ENCODE measurements around the gene IL22. TPM values are rescaled to one million over a fixed set of nuclear protein-coding genes. Genes with fewer than 3 reads are reported as not detected.

Gene IL22
- total RNA-seq, 2 experiments from 2014 or later, result not detected

DNA sequence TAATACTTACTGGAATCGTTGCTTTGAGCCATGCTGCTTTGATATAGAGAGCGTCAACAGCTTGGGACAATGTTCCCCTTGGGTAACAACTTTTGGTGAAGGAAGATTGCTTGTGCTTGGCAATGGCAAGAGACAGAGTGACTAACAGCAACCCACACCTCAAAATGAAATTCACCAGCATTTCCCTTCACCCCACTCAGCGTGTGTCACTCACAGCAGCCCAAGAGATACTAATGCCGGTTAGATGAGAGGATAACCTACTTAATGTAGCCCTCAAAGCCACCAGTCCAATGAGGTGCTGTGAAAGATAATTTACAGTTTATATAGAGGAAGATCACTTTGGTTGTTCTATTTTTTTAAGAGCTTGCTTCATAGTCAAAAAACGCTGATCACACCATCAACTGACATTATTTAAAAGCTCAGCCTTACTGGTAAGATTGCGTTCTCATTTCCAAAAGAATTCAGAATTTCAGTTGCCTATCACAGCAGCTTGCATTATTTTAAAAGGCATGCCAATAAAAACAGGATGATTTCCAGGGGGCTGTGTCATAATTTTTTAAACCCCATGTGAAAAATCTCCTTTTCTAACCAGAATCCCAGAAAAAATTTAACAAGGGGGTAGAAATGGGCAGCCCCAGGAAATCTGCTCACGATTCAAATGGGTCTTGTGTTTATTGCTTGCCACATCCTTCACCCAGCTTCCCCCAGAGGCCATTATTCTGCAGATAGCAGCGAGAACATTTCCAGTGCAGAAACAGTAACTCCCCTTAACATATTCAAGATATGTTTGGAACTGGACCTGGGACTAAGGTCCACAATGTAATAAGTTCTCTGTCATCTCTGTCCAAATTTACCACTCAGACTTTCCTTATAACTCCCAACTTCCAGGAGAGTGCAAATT, 27.6 kb downstream of the IL22 start, which contains the start of gene IL26:
IL26 (minus strand) TSS at position 235 of the 901 bp plus-strand sequence; CDS start at position 181, 54 bp downstream.
- no peaks in the 10 kb centered on the region for H4K20me1 ChIP-seq (ENCODE audit: insufficient read depth, low read length)
- intact Hi-C loops (cut with micrococcal nuclease; ENCODE audit: unreplicated experiment), result loop anchor here (10.0 kb wide), 2 partner anchors 439 to 871 kb away; no protein-coding TSS in a partner anchor
- no peaks in the 10 kb centered on the region for H3K9me3 ChIP-seq (ENCODE audit: low read length)
- no peaks in the 10 kb centered on the region for H3K36me3 ChIP-seq (ENCODE audit: insufficient read depth, low read length)
- CTCF ChIA-PET (ENCODE audit: unreplicated experiment), result no interaction called here
- POLR2A ChIA-PET, result interaction anchor here (1.6 kb wide), 1 partner anchor 8 kb away, joined by 3 read pairs; no protein-coding TSS in a partner anchor
- H3K4me3 ChIP-seq (ENCODE audit: low read depth, low read length, poor library complexity, severe bottlenecking), result no peak within 1 kb of the TSS
- no peak within 1 kb of the TSS for H3K4me2 ChIP-seq (ENCODE audit: low read length)
- no TSS peak for BruUV-seq (replicated peaks)
- no peak within 1 kb of the TSS for H2AFZ ChIP-seq (ENCODE audit: low read length)
- peaks cover 3% of the 10 kb centered on the region for H3K4me1 ChIP-seq (ENCODE audit: insufficient read depth, low read length, poor library complexity, severe bottlenecking)
- H3K9me2 ChIP-seq (ENCODE audit: insufficient read depth, low read length), result no peaks in the 10 kb centered on the region
- H3K79me2 ChIP-seq (ENCODE audit: insufficient read depth, low read depth, low read length), result no peaks in the 10 kb centered on the region
- H3K27ac ChIP-seq (ENCODE audit: low read depth, low read length, poor library complexity, severe bottlenecking), result no peak within 1 kb of the TSS
- TF ChIP-seq EZH2phosphoT487 (IDR thresholded peaks at IDR 0.05; ENCODE audit: borderline replicate concordance, low read depth, low read length), result no peak
- TF ChIP-seq, protein P1, sequence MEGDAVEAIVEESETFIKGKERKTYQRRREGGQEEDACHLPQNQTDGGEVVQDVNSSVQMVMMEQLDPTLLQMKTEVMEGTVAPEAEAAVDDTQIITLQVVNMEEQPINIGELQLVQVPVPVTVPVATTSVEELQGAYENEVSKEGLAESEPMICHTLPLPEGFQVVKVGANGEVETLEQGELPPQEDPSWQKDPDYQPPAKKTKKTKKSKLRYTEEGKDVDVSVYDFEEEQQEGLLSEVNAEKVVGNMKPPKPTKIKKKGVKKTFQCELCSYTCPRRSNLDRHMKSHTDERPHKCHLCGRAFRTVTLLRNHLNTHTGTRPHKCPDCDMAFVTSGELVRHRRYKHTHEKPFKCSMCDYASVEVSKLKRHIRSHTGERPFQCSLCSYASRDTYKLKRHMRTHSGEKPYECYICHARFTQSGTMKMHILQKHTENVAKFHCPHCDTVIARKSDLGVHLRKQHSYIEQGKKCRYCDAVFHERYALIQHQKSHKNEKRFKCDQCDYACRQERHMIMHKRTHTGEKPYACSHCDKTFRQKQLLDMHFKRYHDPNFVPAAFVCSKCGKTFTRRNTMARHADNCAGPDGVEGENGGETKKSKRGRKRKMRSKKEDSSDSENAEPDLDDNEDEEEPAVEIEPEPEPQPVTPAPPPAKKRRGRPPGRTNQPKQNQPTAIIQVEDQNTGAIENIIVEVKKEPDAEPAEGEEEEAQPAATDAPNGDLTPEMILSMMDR (conservative IDR thresholded peaks at IDR 0.05; ENCODE audit: low read length), result no peak
- DNase-seq (ENCODE audit: low spot score), result no peak

DNA sequence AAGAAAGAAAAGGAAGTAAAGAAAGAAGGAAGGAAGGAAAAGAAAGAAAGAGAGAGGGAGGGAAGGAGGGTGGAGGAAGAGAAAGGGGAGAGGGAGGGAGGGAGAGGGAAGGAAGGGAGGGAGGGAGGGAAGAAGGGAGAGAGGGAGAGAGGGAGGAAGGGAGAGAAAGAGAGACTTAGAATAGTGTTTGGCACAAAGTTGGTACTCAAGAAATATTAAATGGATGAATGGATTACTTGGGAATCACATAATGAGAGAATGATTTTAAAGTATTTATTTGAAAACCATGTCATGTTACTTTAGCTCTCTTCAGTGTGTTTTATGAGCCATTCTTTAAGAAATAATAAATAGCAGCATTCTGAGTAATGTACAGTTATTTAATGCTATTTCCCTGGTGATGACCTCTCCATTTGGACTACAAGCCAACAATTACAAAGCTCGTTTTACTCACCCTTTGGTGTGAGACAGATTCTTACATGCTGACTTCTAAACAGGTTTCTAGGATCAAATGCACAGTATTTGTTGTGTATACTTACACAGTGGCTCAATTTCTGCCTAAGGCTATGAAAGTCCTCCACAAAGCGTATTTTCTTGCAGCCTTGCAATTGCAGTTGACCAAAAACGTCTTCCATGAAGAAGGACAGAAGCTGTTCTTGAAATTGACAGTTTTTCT, 28.7 kb downstream of the IL22 start:
- BruUV-seq (replicated peaks), result no TSS peak
- H3K36me3 ChIP-seq (ENCODE audit: insufficient read depth, low read length), result no peaks in the 10 kb centered on the region
- CTCF ChIA-PET (ENCODE audit: unreplicated experiment), result no interaction called here
- no peak overlapping the region for H3K4me2 ChIP-seq (ENCODE audit: low read length)
- no peak overlapping the region for H2AFZ ChIP-seq (ENCODE audit: low read length)
- POLR2A ChIA-PET, result interaction anchor here (1.6 kb wide), 1 partner anchor 9 kb away, joined by 3 read pairs; no protein-coding TSS in a partner anchor
- no peak for TF ChIP-seq EZH2phosphoT487 (IDR thresholded peaks at IDR 0.05; ENCODE audit: borderline replicate concordance, low read depth, low read length)
- TF ChIP-seq, protein P1 (conservative IDR thresholded peaks at IDR 0.05; ENCODE audit: low read length), result no peak
- intact Hi-C loops (cut with micrococcal nuclease; ENCODE audit: unreplicated experiment), result loop anchor here (10.0 kb wide), 2 partner anchors 440 to 870 kb away; no protein-coding TSS in a partner anchor
- no peaks in the 10 kb centered on the region for H3K9me3 ChIP-seq (ENCODE audit: low read length)
- no peak overlapping the region for H3K27ac ChIP-seq (ENCODE audit: low read depth, low read length, poor library complexity, severe bottlenecking)
- no peak for DNase-seq (ENCODE audit: low spot score)
- H4K20me1 ChIP-seq (ENCODE audit: insufficient read depth, low read length), result no peaks in the 10 kb centered on the region
- no peaks in the 10 kb centered on the region for H3K79me2 ChIP-seq (ENCODE audit: insufficient read depth, low read depth, low read length)
- H3K4me1 ChIP-seq (ENCODE audit: insufficient read depth, low read length, poor library complexity, severe bottlenecking), result peaks cover 3% of the 10 kb centered on the region
- H3K4me3 ChIP-seq (ENCODE audit: low read depth, low read length, poor library complexity, severe bottlenecking), result no peak overlapping the region
- no peaks in the 10 kb centered on the region for H3K9me2 ChIP-seq (ENCODE audit: insufficient read depth, low read length)
